ENCODE results near the gene INPP5A. TPM values are rescaled to one million over a fixed set of nuclear protein-coding genes. Genes with fewer than 3 reads are reported as not detected.

Gene INPP5A
- total RNA-seq, 1 donor from 2014 or later, result 29.5 TPM

- FAIRE-seq (no peak), DNase-seq (ENCODE audit: low read depth) (no peak)
- H3K36me3 ChIP-seq (ENCODE audit: control insufficient read depth, insufficient read depth, low read length), result no peaks in the 10 kb centered on the region
- TF ChIP-seq CTCF (IDR thresholded peaks at IDR 0.05; ENCODE audit: insufficient read depth, low read length, severe bottlenecking), result no peak
- peaks cover 9% of the 10 kb centered on the region for H3K27me3 ChIP-seq (ENCODE audit: control insufficient read depth, insufficient read depth, low read length)
- H3K4me3 ChIP-seq (ENCODE audit: low read depth, low read length), result no peak overlapping the region
Measured at GRCh38 chr10:132524443-132525285, 12.9 kb upstream of the INPP5A start.

- TF ChIP-seq CTCF (IDR thresholded peaks at IDR 0.05; ENCODE audit: insufficient read depth, low read length, severe bottlenecking), result no peak
- H3K36me3 ChIP-seq (ENCODE audit: control insufficient read depth, insufficient read depth, low read length), result no peaks in the 10 kb centered on the region
- peaks cover 9% of the 10 kb centered on the region for H3K27me3 ChIP-seq (ENCODE audit: control insufficient read depth, insufficient read depth, low read length)
- DNase-seq (ENCODE audit: low read depth) (no peak), FAIRE-seq (no peak)
- H3K4me3 ChIP-seq (ENCODE audit: low read depth, low read length), result no peak overlapping the region
Measured at GRCh38 chr10:132526676-132527075, 10.9 kb upstream of the INPP5A start.

GRCh38 chr10:132527339-132528063 is 10.1 kb upstream of the INPP5A start:
- no peak overlapping the region for H3K4me3 ChIP-seq (ENCODE audit: low read depth, low read length)
- FAIRE-seq (no peak), DNase-seq (ENCODE audit: low read depth) (no peak)
- TF ChIP-seq CTCF (IDR thresholded peaks at IDR 0.05; ENCODE audit: insufficient read depth, low read length, severe bottlenecking), result no peak
- no peaks in the 10 kb centered on the region for H3K36me3 ChIP-seq (ENCODE audit: control insufficient read depth, insufficient read depth, low read length)
- H3K27me3 ChIP-seq (ENCODE audit: control insufficient read depth, insufficient read depth, low read length), result peaks cover 9% of the 10 kb centered on the region

GRCh38 chr10:132528064-132528691 is 9.4 kb upstream of the INPP5A start:
- Histone ChIP-seq H3K27me3 (ENCODE audit: control insufficient read depth, insufficient read depth, low read length) (peaks cover 8% of the 10 kb centered on the region), H3K4me3 (ENCODE audit: low read depth, low read length) (no peak overlapping the region), H3K36me3 (ENCODE audit: control insufficient read depth, insufficient read depth, low read length) (no peaks in the 10 kb centered on the region)
- FAIRE-seq (no peak), DNase-seq (ENCODE audit: low read depth) (no peak)
- no peak for TF ChIP-seq CTCF (IDR thresholded peaks at IDR 0.05; ENCODE audit: insufficient read depth, low read length, severe bottlenecking)

GRCh38 chr10:132532179-132532578 is 5.4 kb upstream of the INPP5A start:
- FAIRE-seq (no peak), DNase-seq (ENCODE audit: low read depth) (no peak)
- H3K36me3 ChIP-seq (ENCODE audit: control insufficient read depth, insufficient read depth, low read length), result no peaks in the 10 kb centered on the region
- no peak overlapping the region for H3K4me3 ChIP-seq (ENCODE audit: low read depth, low read length)
- no peak for TF ChIP-seq CTCF (IDR thresholded peaks at IDR 0.05; ENCODE audit: insufficient read depth, low read length, severe bottlenecking)
- H3K27me3 ChIP-seq (ENCODE audit: control insufficient read depth, insufficient read depth, low read length), result peaks cover 2% of the 10 kb centered on the region

Data from bronchial epithelial cell (primary cell).